K562 (cell line): Measurements from ENCODE around the gene BEND6. TPM values are rescaled to one million over a fixed set of nuclear protein-coding genes. Genes with fewer than 3 reads are reported as not detected.

Experiments used
- CBX8 ChIP-seq: fragments of 200-600 bp; sonication (generic); IDR thresholded peaks from 2 replicates; pipeline ENCODE4 v1.6.1; 2012; ENCODE audit warnings: borderline replicate concordance, mixed run types, low read depth, mild to moderate bottlenecking, moderate library complexity, mixed read lengths, low read length, control low read depth, inconsistent platforms; ENCODE audit not compliant: poor library complexity, severe bottlenecking; ENCODE audit errors: extremely low read depth
- DLX4 ChIP-seq: fragments of 250-450 bp; sonication (Bioruptor Pico); IDR thresholded peaks from 2 replicates; pipeline ENCODE4 v1.6.1; 2021; ENCODE audit warnings: mild to moderate bottlenecking
- FIP1L1 ChIP-seq: fragments of 200-400 bp; formaldehyde crosslinking; IDR thresholded peaks from 2 replicates; pipeline ENCODE4 v1.6.1; 2018; ENCODE audit warnings: mild to moderate bottlenecking, low read depth, low read length; ENCODE audit not compliant: poor library complexity, severe bottlenecking
- KLF1 ChIP-seq: fragments of 450-650 bp; IDR thresholded peaks from 2 replicates; pipeline ENCODE4 v1.6.1; 2016; ENCODE audit warnings: missing genetic modification characterization, missing compliant biosample characterization
- NCOA2 ChIP-seq, 2 experiments: fragments of 450-650 bp; IDR thresholded peaks; 2 replicates each; pipeline ENCODE4 v1.6.1; 2018; ENCODE audit warnings: mild to moderate bottlenecking in 2 of 2, moderate library complexity in 1 of 2; ENCODE audit not compliant: partially characterized antibody in 2 of 2
- SETDB1 ChIP-seq: IDR thresholded peaks from one replicate; pipeline ENCODE4 v1.6.1; 2012; ENCODE audit warnings: low read length, control low read depth, inconsistent platforms
- SMC3 ChIP-seq: conservative IDR thresholded peaks from 2 replicates; pipeline ENCODE4 v1.6.1; 2011; ENCODE audit warnings: low read depth, low read length, improper control_type of control experiment; ENCODE audit not compliant: insufficient read depth
- SREBF2 ChIP-seq: sonication (generic); formaldehyde crosslinking; IDR thresholded peaks from 2 replicates; pipeline ENCODE4 v1.4.0; 2020; ENCODE audit warnings: mild to moderate bottlenecking, missing genetic modification reagents
- TAF7 ChIP-seq: fragments of 450-650 bp; IDR thresholded peaks from 2 replicates; pipeline ENCODE4 v1.6.1; 2016; ENCODE audit warnings: missing genetic modification characterization, missing compliant biosample characterization
- XRCC5 ChIP-seq: fragments of 200-400 bp; formaldehyde crosslinking; IDR thresholded peaks from 2 replicates; pipeline ENCODE4 v1.6.1; 2017; ENCODE audit warnings: low read depth, mild to moderate bottlenecking, low read length
- ZBTB26 ChIP-seq: fragments of 450-650 bp; formaldehyde crosslinking; IDR thresholded peaks from 2 replicates; pipeline ENCODE4 v1.4.0; 2022; ENCODE audit warnings: missing genetic modification characterization
- ZNF224 ChIP-seq: sonication (generic); formaldehyde crosslinking; IDR thresholded peaks from 2 replicates; pipeline ENCODE4 v1.8.0; 2022; ENCODE audit warnings: mild to moderate bottlenecking, missing genetic modification reagents
- polyA plus RNA-seq, 8 experiments: library from polyadenylated mRNA; depleted of rRNA in 4 of 8; stranded (reverse) in 5 of 8; unstranded in 3 of 8; fragments of >200 nt; fragmentation: Nextera tagmentation in 2 of 8; fragmentation: Illumina TruSeq in 1 of 8; extraction: Ambion mirVana in 2 of 8; extraction: Trizol in 1 of 8; gene quantifications; 2 replicates each; pipeline versions ENCODE4 v1.2.1 to v1.2.3, GENCODE V29; 2011 to 2014; ENCODE audit warnings: inconsistent platforms in 1 of 8, missing spikeins in 1 of 8
- total RNA-seq, 7 experiments: library from RNA; depleted of rRNA in 6 of 7; stranded (reverse); fragments of >200 nt in 6 of 7; fragmentation: Illumina TruSeq in 2 of 7; extraction: Trizol in 2 of 7; gene quantifications; 2 replicates each; pipeline versions ENCODE4 v1.2.1 to v1.2.3, GENCODE V29; 2011 to 2021; ENCODE audit warnings: low replicate concordance in 1 of 7
- TF ChIP-seq, protein P1 (sequence below): sonication (generic); formaldehyde crosslinking; IDR thresholded peaks from 2 replicates; pipeline ENCODE4 v1.8.1; 2023; ENCODE audit warnings: mild to moderate bottlenecking, missing genetic modification reagents
- TF ChIP-seq, protein P2 (sequence below), 2 experiments: fragments of 450-650 bp; formaldehyde crosslinking in 1 of 2; IDR thresholded peaks; 2 replicates each; pipeline versions ENCODE4 v1.4.0 to v1.6.1; 2014 to 2020; ENCODE audit warnings: mild to moderate bottlenecking in 2 of 2, borderline replicate concordance in 1 of 2, low read depth in 1 of 2

BEND6 gene
- total and polyA plus RNA-seq, 9 of the 15 experiments (the other 6 are each of a cell fraction or from before 2014, with no cell fraction given) = 0.37 to 4.0 (median 1.1) TPM

GRCh38 chr6:56954403-56955170 is at the start of gene BEND6 (continued):
- no peak for TF ChIP-seq NCOA2 (IDR thresholded peaks at IDR 0.05; ENCODE audit: partially characterized antibody in 2 of 2)
- TF ChIP-seq FIP1L1 = no peak
- TF ChIP-seq SREBF2 (CRISPR knock-in tag) = no peak
- TF ChIP-seq XRCC5 = no peak
- TF ChIP-seq, protein P1, sequence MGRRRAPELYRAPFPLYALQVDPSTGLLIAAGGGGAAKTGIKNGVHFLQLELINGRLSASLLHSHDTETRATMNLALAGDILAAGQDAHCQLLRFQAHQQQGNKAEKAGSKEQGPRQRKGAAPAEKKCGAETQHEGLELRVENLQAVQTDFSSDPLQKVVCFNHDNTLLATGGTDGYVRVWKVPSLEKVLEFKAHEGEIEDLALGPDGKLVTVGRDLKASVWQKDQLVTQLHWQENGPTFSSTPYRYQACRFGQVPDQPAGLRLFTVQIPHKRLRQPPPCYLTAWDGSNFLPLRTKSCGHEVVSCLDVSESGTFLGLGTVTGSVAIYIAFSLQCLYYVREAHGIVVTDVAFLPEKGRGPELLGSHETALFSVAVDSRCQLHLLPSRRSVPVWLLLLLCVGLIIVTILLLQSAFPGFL (CRISPR knock-in tag) = no peak
- no peak for TF ChIP-seq CBX8
- TF ChIP-seq SMC3 = no peak
- no peak for TF ChIP-seq DLX4 (CRISPR knock-in tag)
- no peak for TF ChIP-seq ZBTB26 (CRISPR knock-in tag)
- no peak for TF ChIP-seq TAF7
- no peak for TF ChIP-seq SETDB1
- 0 out of 2 replicates have a peak, but pooled peaks have one; percentile 23 for TF ChIP-seq KLF1 (tag)
- TF ChIP-seq ZNF224 (CRISPR knock-in tag) = no peak
- TF ChIP-seq, protein P2, sequence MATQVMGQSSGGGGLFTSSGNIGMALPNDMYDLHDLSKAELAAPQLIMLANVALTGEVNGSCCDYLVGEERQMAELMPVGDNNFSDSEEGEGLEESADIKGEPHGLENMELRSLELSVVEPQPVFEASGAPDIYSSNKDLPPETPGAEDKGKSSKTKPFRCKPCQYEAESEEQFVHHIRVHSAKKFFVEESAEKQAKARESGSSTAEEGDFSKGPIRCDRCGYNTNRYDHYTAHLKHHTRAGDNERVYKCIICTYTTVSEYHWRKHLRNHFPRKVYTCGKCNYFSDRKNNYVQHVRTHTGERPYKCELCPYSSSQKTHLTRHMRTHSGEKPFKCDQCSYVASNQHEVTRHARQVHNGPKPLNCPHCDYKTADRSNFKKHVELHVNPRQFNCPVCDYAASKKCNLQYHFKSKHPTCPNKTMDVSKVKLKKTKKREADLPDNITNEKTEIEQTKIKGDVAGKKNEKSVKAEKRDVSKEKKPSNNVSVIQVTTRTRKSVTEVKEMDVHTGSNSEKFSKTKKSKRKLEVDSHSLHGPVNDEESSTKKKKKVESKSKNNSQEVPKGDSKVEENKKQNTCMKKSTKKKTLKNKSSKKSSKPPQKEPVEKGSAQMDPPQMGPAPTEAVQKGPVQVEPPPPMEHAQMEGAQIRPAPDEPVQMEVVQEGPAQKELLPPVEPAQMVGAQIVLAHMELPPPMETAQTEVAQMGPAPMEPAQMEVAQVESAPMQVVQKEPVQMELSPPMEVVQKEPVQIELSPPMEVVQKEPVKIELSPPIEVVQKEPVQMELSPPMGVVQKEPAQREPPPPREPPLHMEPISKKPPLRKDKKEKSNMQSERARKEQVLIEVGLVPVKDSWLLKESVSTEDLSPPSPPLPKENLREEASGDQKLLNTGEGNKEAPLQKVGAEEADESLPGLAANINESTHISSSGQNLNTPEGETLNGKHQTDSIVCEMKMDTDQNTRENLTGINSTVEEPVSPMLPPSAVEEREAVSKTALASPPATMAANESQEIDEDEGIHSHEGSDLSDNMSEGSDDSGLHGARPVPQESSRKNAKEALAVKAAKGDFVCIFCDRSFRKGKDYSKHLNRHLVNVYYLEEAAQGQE (IDR thresholded peaks at IDR 0.05; ENCODE audit: borderline replicate concordance) = no peak
- TF ChIP-seq, protein P2 (CRISPR knock-in tag; IDR thresholded peaks at IDR 0.05; ENCODE audit: low read depth) = peak; percentile 59; the same call in 1 of the 2 replicates
